DOHH2 (cell line): Measurements from ENCODE around the gene SAMD1.

Experiments used
- H3F3A ChIP-seq: fragments of 200-600 bp; sonication (generic), shearing (Covaris generic); 2 replicates; pipeline ENCODE4 v1.6.0; 2016; ENCODE audit warnings: antibody characterized with exemption, mild to moderate bottlenecking; ENCODE audit not compliant: control insufficient read depth, insufficient read depth
- H3K27ac ChIP-seq: fragments of 200-600 bp; sonication (generic); 2 replicates; pipeline ENCODE4 v1.5.1; 2014; ENCODE audit warnings: low read depth, mild to moderate bottlenecking, low read length, moderate library complexity
- H3K27me3 ChIP-seq: fragments of 200-600 bp; sonication (generic); 2 replicates; pipeline ENCODE4 v1.6.1; 2014; ENCODE audit warnings: mild to moderate bottlenecking, low read length, mixed read lengths; ENCODE audit not compliant: control insufficient read depth
- H3K36me3 ChIP-seq: fragments of 200-600 bp; sonication (generic); 2 replicates; pipeline ENCODE4 v1.6.1; 2014; ENCODE audit warnings: mild to moderate bottlenecking, low read length, moderate library complexity, mixed read lengths; ENCODE audit not compliant: control insufficient read depth
- H3K4me1 ChIP-seq: fragments of 200-600 bp; sonication (generic); 2 replicates; pipeline ENCODE4 v1.6.1; 2014; ENCODE audit warnings: mild to moderate bottlenecking, low read length, mixed read lengths; ENCODE audit not compliant: control insufficient read depth
- H3K4me2 ChIP-seq: fragments of 200-600 bp; sonication (generic); 2 replicates; pipeline ENCODE4 v1.6.0; 2014; ENCODE audit warnings: mild to moderate bottlenecking, low read length, moderate library complexity
- H3K4me3 ChIP-seq: fragments of 200-600 bp; sonication (generic); 2 replicates; pipeline ENCODE4 v1.5.1; 2014; ENCODE audit warnings: mild to moderate bottlenecking, low read length, mixed read lengths
- H3K79me2 ChIP-seq: fragments of 200-600 bp; sonication (generic); 2 replicates; pipeline ENCODE4 v1.6.1; 2014; ENCODE audit warnings: mild to moderate bottlenecking, low read length, mixed read lengths; ENCODE audit not compliant: control insufficient read depth
- H3K9me2 ChIP-seq: fragments of 200-600 bp; sonication (generic); replicated peaks from 2 replicates; pipeline ENCODE4 v1.6.1; 2014; ENCODE audit warnings: mild to moderate bottlenecking, low read length, mixed read lengths; ENCODE audit not compliant: control insufficient read depth
- H3K9me3 ChIP-seq: fragments of 200-600 bp; sonication (generic); 2 replicates; pipeline ENCODE4 v1.6.1; 2014; ENCODE audit warnings: antibody characterized with exemption, low read length, mixed read lengths; ENCODE audit not compliant: control insufficient read depth, insufficient read depth
- H4K20me1 ChIP-seq: fragments of 200-600 bp; sonication (generic); 2 replicates; pipeline ENCODE4 v1.6.0; 2014; ENCODE audit warnings: low read depth, mild to moderate bottlenecking, antibody characterized with exemption, low read length, moderate library complexity; ENCODE audit not compliant: control insufficient read depth, insufficient read depth
- CTCF ChIP-seq: fragments of 200-600 bp; sonication (generic); IDR thresholded peaks from one replicate; pipeline ENCODE4 v1.5.1; 2014; ENCODE audit warnings: antibody characterized with exemption, mild to moderate bottlenecking, low read depth, low read length; ENCODE audit not compliant: poor library complexity, severe bottlenecking
- EZH2phosphoT487 ChIP-seq: fragments of 200-600 bp; sonication (generic); IDR thresholded peaks from 2 replicates; pipeline ENCODE4 v1.6.1; 2017; ENCODE audit warnings: borderline replicate concordance, mild to moderate bottlenecking, antibody characterized with exemption, low read length, moderate library complexity, mixed read lengths

Gene SAMD1

GRCh38 chr19:14127929-14128509 is 37.5 kb upstream of the SAMD1 start:
- Histone ChIP-seq H3K27ac (no peak overlapping the region), H4K20me1 (peaks cover 8% of the 10 kb centered on the region), H3K36me3 (peaks cover 76% of the 10 kb centered on the region), H3K4me3 (no peak overlapping the region), H3F3A (peaks cover 6% of the 10 kb centered on the region; the same call in 1 of the 2 replicates), H3K4me1 (peaks cover 19% of the 10 kb centered on the region), H3K9me2 (no peaks in the 10 kb centered on the region), H3K79me2 (peaks cover 48% of the 10 kb centered on the region), H3K4me2 (no peak overlapping the region), H3K9me3 (no peaks in the 10 kb centered on the region), H3K27me3 (no peaks in the 10 kb centered on the region)
- no peak for TF ChIP-seq CTCF
- TF ChIP-seq EZH2phosphoT487 = no peak

GRCh38 chr19:14127176-14127575 is 36.6 kb upstream of the SAMD1 start:
- TF ChIP-seq EZH2phosphoT487 (no peak), CTCF (no peak)
- Histone ChIP-seq H3K36me3 (peaks cover 76% of the 10 kb centered on the region), H3F3A (peaks cover 6% of the 10 kb centered on the region; the same call in 1 of the 2 replicates), H3K27ac (no peak overlapping the region), H3K4me1 (peaks cover 15% of the 10 kb centered on the region), H3K4me3 (no peak overlapping the region), H4K20me1 (peaks cover 8% of the 10 kb centered on the region), H3K27me3 (no peaks in the 10 kb centered on the region), H3K79me2 (peaks cover 40% of the 10 kb centered on the region), H3K4me2 (no peak overlapping the region), H3K9me3 (no peaks in the 10 kb centered on the region), H3K9me2 (no peaks in the 10 kb centered on the region)

- Histone ChIP-seq H3K9me3 (no peaks in the 10 kb centered on the region), H3K27ac (no peak overlapping the region), H3K79me2 (peaks cover 7% of the 10 kb centered on the region), H3K4me2 (no peak overlapping the region), H3F3A (peaks cover 18% of the 10 kb centered on the region), H3K9me2 (no peaks in the 10 kb centered on the region), H3K27me3 (no peaks in the 10 kb centered on the region), H4K20me1 (peaks cover 4% of the 10 kb centered on the region; the same call in 1 of the 2 replicates), H3K36me3 (peaks cover 60% of the 10 kb centered on the region), H3K4me3 (no peak overlapping the region), H3K4me1 (peaks cover 9% of the 10 kb centered on the region)
- TF ChIP-seq EZH2phosphoT487 = no peak
- TF ChIP-seq CTCF = no peak
These were observed 32.4 kb upstream of the SAMD1 start for GRCh38 chr19:14122924-14123323.

- Histone ChIP-seq H3K9me2 (no peaks in the 10 kb centered on the region), H3K27me3 (no peaks in the 10 kb centered on the region), H3K79me2 (peaks cover 18% of the 10 kb centered on the region), H3K27ac (no peak overlapping the region), H3K4me3 (no peak overlapping the region), H3K4me2 (no peak overlapping the region), H4K20me1 (peaks cover 3% of the 10 kb centered on the region; the same call in 1 of the 2 replicates), H3K4me1 (peaks cover 25% of the 10 kb centered on the region), H3F3A (peaks cover 18% of the 10 kb centered on the region), H3K9me3 (no peaks in the 10 kb centered on the region), H3K36me3 (peaks cover 35% of the 10 kb centered on the region)
- TF ChIP-seq EZH2phosphoT487 (no peak), CTCF (no peak)
These were observed 29.9 kb upstream of the SAMD1 start for GRCh38 chr19:14120497-14120780.
